HEK293 (cell line): ENCODE measurements around the gene PITPNM3.

ENCODE experiments used
- EGR2 ChIP-seq: fragments of 450-650 bp; formaldehyde crosslinking; IDR thresholded peaks from 2 replicates; pipeline ENCODE4 v1.5.1; 2016; ENCODE audit warnings: low read depth, missing biosample characterization, missing genetic modification characterization
- FEZF1 ChIP-seq: fragments of 450-650 bp; formaldehyde crosslinking; IDR thresholded peaks from 2 replicates; pipeline ENCODE4 v1.5.1; 2016; ENCODE audit warnings: missing biosample characterization, missing genetic modification characterization
- HIC1 ChIP-seq: fragments of 450-650 bp; formaldehyde crosslinking; IDR thresholded peaks from 2 replicates; pipeline ENCODE4 v1.5.1; 2016; ENCODE audit warnings: missing biosample characterization, missing genetic modification characterization
- HOXA7 ChIP-seq: sonication (generic); formaldehyde crosslinking; IDR thresholded peaks from 2 replicates; pipeline ENCODE4 v1.8.1; 2022; ENCODE audit warnings: missing genetic modification reagents, borderline replicate concordance
- HOXD13 ChIP-seq: sonication (generic); formaldehyde crosslinking; IDR thresholded peaks from 2 replicates; pipeline ENCODE4 v1.8.0; 2022; ENCODE audit warnings: missing genetic modification reagents, borderline replicate concordance
- KLF8 ChIP-seq: fragments of 450-650 bp; formaldehyde crosslinking; IDR thresholded peaks from 2 replicates; pipeline ENCODE4 v1.5.1; 2016; ENCODE audit warnings: missing biosample characterization, missing genetic modification characterization
- MYNN ChIP-seq: fragments of 450-650 bp; formaldehyde crosslinking; IDR thresholded peaks from 2 replicates; pipeline ENCODE4 v1.5.1; 2016; ENCODE audit warnings: missing biosample characterization, missing genetic modification characterization, borderline replicate concordance
- PATZ1 ChIP-seq: fragments of 450-650 bp; formaldehyde crosslinking; IDR thresholded peaks from 2 replicates; pipeline ENCODE4 v1.5.1; 2016; ENCODE audit warnings: missing biosample characterization, missing genetic modification characterization
- RBAK ChIP-seq: fragments of 450-650 bp; formaldehyde crosslinking; IDR thresholded peaks from 2 replicates; pipeline ENCODE4 v1.5.1; 2016; ENCODE audit warnings: missing biosample characterization, missing genetic modification characterization
- SALL2 ChIP-seq: fragments of 450-650 bp; formaldehyde crosslinking; IDR thresholded peaks from 2 replicates; pipeline ENCODE4 v1.5.0; 2017; ENCODE audit warnings: missing biosample characterization, mild to moderate bottlenecking, missing genetic modification characterization, borderline replicate concordance
- SP3 ChIP-seq: fragments of 450-650 bp; formaldehyde crosslinking; IDR thresholded peaks from 2 replicates; pipeline ENCODE4 v1.5.1; 2016; ENCODE audit warnings: missing biosample characterization, missing genetic modification characterization
- SP7 ChIP-seq: fragments of 450-650 bp; formaldehyde crosslinking; IDR thresholded peaks from 2 replicates; pipeline ENCODE4 v1.5.1; 2016; ENCODE audit warnings: missing biosample characterization, missing genetic modification characterization
- ZBTB20 ChIP-seq: fragments of 450-650 bp; formaldehyde crosslinking; IDR thresholded peaks from 2 replicates; pipeline ENCODE4 v1.5.1; 2016; ENCODE audit warnings: missing biosample characterization, missing genetic modification characterization
- ZBTB26 ChIP-seq: fragments of 450-650 bp; formaldehyde crosslinking; optimal IDR thresholded peaks from 2 replicates; pipeline ENCODE3; 2016; ENCODE audit warnings: missing biosample characterization, mild to moderate bottlenecking, missing genetic modification characterization
- ZFP37 ChIP-seq: fragments of 450-650 bp; formaldehyde crosslinking; IDR thresholded peaks from 2 replicates; pipeline ENCODE4 v1.5.1; 2016; ENCODE audit warnings: missing biosample characterization, missing genetic modification characterization
- ZIC2 ChIP-seq: fragments of 450-650 bp; formaldehyde crosslinking; IDR thresholded peaks from 2 replicates; pipeline ENCODE4 v1.5.1; 2016; ENCODE audit warnings: missing biosample characterization, missing genetic modification characterization
- ZNF112 ChIP-seq: fragments of 450-650 bp; formaldehyde crosslinking; IDR thresholded peaks from 2 replicates; pipeline ENCODE4 v1.5.0; 2017; ENCODE audit warnings: missing biosample characterization, missing genetic modification characterization
- ZNF133 ChIP-seq: fragments of 450-650 bp; formaldehyde crosslinking; IDR thresholded peaks from 2 replicates; pipeline ENCODE4 v1.5.1; 2016; ENCODE audit warnings: missing biosample characterization, missing genetic modification characterization
- ZNF138 ChIP-seq: fragments of 450-650 bp; formaldehyde crosslinking; IDR thresholded peaks from 2 replicates; pipeline ENCODE4 v1.5.1; 2016; ENCODE audit warnings: missing biosample characterization, missing genetic modification characterization, borderline replicate concordance
- ZNF155 ChIP-seq: fragments of 450-650 bp; formaldehyde crosslinking; IDR thresholded peaks from 2 replicates; pipeline ENCODE4 v1.5.1; 2016; ENCODE audit warnings: missing biosample characterization, missing genetic modification characterization
- ZNF174 ChIP-seq: fragments of 450-650 bp; formaldehyde crosslinking; IDR thresholded peaks from 2 replicates; pipeline ENCODE4 v1.5.0; 2017; ENCODE audit warnings: missing biosample characterization, mild to moderate bottlenecking, missing genetic modification characterization
- ZNF2 ChIP-seq: fragments of 450-650 bp; formaldehyde crosslinking; IDR thresholded peaks from 2 replicates; pipeline ENCODE4 v1.5.1; 2016; ENCODE audit warnings: missing biosample characterization, missing genetic modification characterization
- ZNF214 ChIP-seq: fragments of 450-650 bp; formaldehyde crosslinking; IDR thresholded peaks from 2 replicates; pipeline ENCODE4 v1.5.1; 2017; ENCODE audit warnings: missing biosample characterization, mild to moderate bottlenecking, missing genetic modification characterization, borderline replicate concordance
- ZNF239 ChIP-seq: fragments of 450-650 bp; formaldehyde crosslinking; IDR thresholded peaks from 2 replicates; pipeline ENCODE4 v1.5.1; 2016; ENCODE audit warnings: missing biosample characterization, missing genetic modification characterization
- ZNF324 ChIP-seq: fragments of 450-650 bp; formaldehyde crosslinking; IDR thresholded peaks from 2 replicates; pipeline ENCODE4 v1.5.1; 2016; ENCODE audit warnings: missing biosample characterization, missing genetic modification characterization
- ZNF341 ChIP-seq: fragments of 450-650 bp; formaldehyde crosslinking; IDR thresholded peaks from 2 replicates; pipeline ENCODE4; 2016; ENCODE audit warnings: low read depth, missing biosample characterization, missing genetic modification characterization
- ZNF366 ChIP-seq: fragments of 450-650 bp; formaldehyde crosslinking; conservative IDR thresholded peaks from 2 replicates; pipeline ENCODE4 v1.5.1; 2016; ENCODE audit warnings: missing biosample characterization, missing genetic modification characterization
- ZNF37A ChIP-seq: fragments of 450-650 bp; IDR thresholded peaks from 2 replicates; pipeline ENCODE4 v1.5.1; 2018; ENCODE audit warnings: missing biosample characterization, missing genetic modification characterization
- ZNF394 ChIP-seq: fragments of 450-650 bp; formaldehyde crosslinking; IDR thresholded peaks from 2 replicates; pipeline ENCODE4 v1.5.1; 2016; ENCODE audit warnings: missing biosample characterization, missing genetic modification characterization, mild to moderate bottlenecking, moderate library complexity, borderline replicate concordance
- ZNF404 ChIP-seq: fragments of 450-650 bp; formaldehyde crosslinking; IDR thresholded peaks from 2 replicates; pipeline ENCODE4 v1.5.1; 2017; ENCODE audit warnings: missing biosample characterization, missing genetic modification characterization
- ZNF426 ChIP-seq: fragments of 450-650 bp; formaldehyde crosslinking; IDR thresholded peaks from 2 replicates; pipeline ENCODE4 v1.5.1; 2017; ENCODE audit warnings: missing biosample characterization, missing genetic modification characterization, mild to moderate bottlenecking, inconsistent platforms, moderate library complexity
- ZNF473 ChIP-seq: fragments of 450-650 bp; formaldehyde crosslinking; IDR thresholded peaks from 2 replicates; pipeline ENCODE4 v1.5.1; 2017; ENCODE audit warnings: missing biosample characterization, missing genetic modification characterization
- ZNF561 ChIP-seq: fragments of 450-650 bp; IDR thresholded peaks from 2 replicates; pipeline ENCODE4 v1.5.1; 2018; ENCODE audit warnings: missing biosample characterization, missing genetic modification characterization, borderline replicate concordance
- ZNF621 ChIP-seq: fragments of 450-650 bp; formaldehyde crosslinking; IDR thresholded peaks from 2 replicates; pipeline ENCODE4 v1.5.1; 2017; ENCODE audit warnings: missing biosample characterization, missing genetic modification characterization
- ZNF629 ChIP-seq: fragments of 450-650 bp; formaldehyde crosslinking; IDR thresholded peaks from 2 replicates; pipeline ENCODE4 v1.5.1; 2017; ENCODE audit warnings: missing biosample characterization, missing genetic modification characterization
- ZNF670 ChIP-seq: fragments of 450-650 bp; formaldehyde crosslinking; IDR thresholded peaks from 2 replicates; pipeline ENCODE4 v1.5.1; 2016; ENCODE audit warnings: missing biosample characterization, missing genetic modification characterization, low read depth
- ZNF701 ChIP-seq: fragments of 450-650 bp; formaldehyde crosslinking; IDR thresholded peaks from 2 replicates; pipeline ENCODE4 v1.5.1; 2016; ENCODE audit warnings: missing biosample characterization, missing genetic modification characterization
- ZNF707 ChIP-seq: fragments of 450-650 bp; formaldehyde crosslinking; IDR thresholded peaks from 2 replicates; pipeline ENCODE4 v1.5.1; 2016; ENCODE audit warnings: missing biosample characterization, missing genetic modification characterization
- ZNF776 ChIP-seq: fragments of 450-650 bp; formaldehyde crosslinking; IDR thresholded peaks from 2 replicates; pipeline ENCODE4 v1.5.0; 2017; ENCODE audit warnings: missing biosample characterization, missing genetic modification characterization, borderline replicate concordance
- ZNF785 ChIP-seq: fragments of 450-650 bp; formaldehyde crosslinking; IDR thresholded peaks from 2 replicates; pipeline ENCODE4 v1.5.1; 2016; ENCODE audit warnings: missing biosample characterization, missing genetic modification characterization

Gene PITPNM3

GRCh38 chr17:6560496-6560895 lies 4.1 kb upstream of the PITPNM3 start (continued):
- TF ChIP-seq ZNF473 (tag by site-specific recombination) (0 out of 2 replicates have a peak, but pooled peaks have one; percentile 19), EGR2 (tag by site-specific recombination) (peak; percentile 95), ZBTB20 (tag by site-specific recombination) (no peak), HOXA7 (no peak), ZNF561 (no peak), ZFP37 (tag by site-specific recombination) (no peak), ZNF785 (tag by site-specific recombination) (peak; percentile 80; the same call in 1 of the 2 replicates), SP3 (tag by site-specific recombination) (no peak), ZNF155 (tag by site-specific recombination) (no peak), HIC1 (tag by site-specific recombination) (0 out of 2 replicates have a peak, but pooled peaks have one; percentile 21), ZNF341 (no peak), ZNF138 (tag by site-specific recombination) (no peak), ZNF324 (tag by site-specific recombination) (no peak), ZNF670 (no peak), ZNF426 (tag by site-specific recombination) (no peak), SP7 (tag by site-specific recombination) (no peak), MYNN (tag by site-specific recombination) (no peak), ZBTB26 (tag by site-specific recombination) (no peak), ZNF629 (no peak), ZNF112 (tag by site-specific recombination) (0 out of 2 replicates have a peak, but pooled peaks have one; percentile 14), ZNF621 (tag by site-specific recombination) (0 out of 2 replicates have a peak, but pooled peaks have one; percentile 45), PATZ1 (tag by site-specific recombination) (no peak), SALL2 (peak; percentile 85; the same call in 1 of the 2 replicates), ZNF214 (tag by site-specific recombination) (no peak), KLF8 (no peak), ZIC2 (no peak), ZNF174 (tag by site-specific recombination) (no peak), FEZF1 (tag by site-specific recombination) (no peak), ZNF366 (tag by site-specific recombination) (peak; percentile 92), ZNF37A (tag by site-specific recombination) (no peak), ZNF133 (tag by site-specific recombination) (no peak), ZNF404 (tag by site-specific recombination) (no peak), ZNF239 (tag by site-specific recombination) (no peak), ZNF2 (no peak), RBAK (no peak), ZNF776 (tag by site-specific recombination) (no peak), ZNF394 (tag by site-specific recombination) (peak; percentile 22; the same call in 1 of the 2 replicates), HOXD13 (no peak), ZNF707 (tag by site-specific recombination) (no peak), ZNF701 (tag by site-specific recombination) (no peak)
